C4-2B (cell line): Measurements from ENCODE around the gene U2AF2.

Experiments used
- CTCF ChIP-seq: fragments of 450-650 bp; conservative IDR thresholded peaks from 2 replicates; pipeline ENCODE4 v1.5.1; 2017; ENCODE audit warnings: mild to moderate bottlenecking
- ZFX ChIP-seq: fragments of 450-650 bp; IDR thresholded peaks from 2 replicates; pipeline ENCODE4 v1.6.1; 2017

GRCh38 chr19:55636723-55637122 is 18.1 kb upstream of the U2AF2 start:
- no peak for TF ChIP-seq CTCF
- no peak for TF ChIP-seq ZFX
